K562 (cell line): ENCODE results near the gene PROK2.

Experiments
- ARHGAP35 ChIP-seq: fragments of 450-650 bp; IDR thresholded peaks from 2 replicates; pipeline ENCODE4 v1.6.1; 2018; ENCODE audit not compliant: partially characterized antibody
- EZH2 ChIP-seq: IDR thresholded peaks from 2 replicates; pipeline ENCODE4 v1.6.1; 2012; ENCODE audit warnings: low read depth, mild to moderate bottlenecking, inconsistent platforms, low read length, borderline replicate concordance
- FOXJ3 ChIP-seq: sonication (generic); formaldehyde crosslinking; IDR thresholded peaks from 2 replicates; pipeline ENCODE4 v1.4.0; 2020; ENCODE audit warnings: mild to moderate bottlenecking, missing genetic modification reagents
- FOXK2 ChIP-seq, 2 experiments: fragments of 450-650 bp; IDR thresholded peaks in 1 of 2; conservative IDR thresholded peaks in 1 of 2; 2 replicates each; pipeline ENCODE4 v1.6.1; 2016; ENCODE audit warnings: low read depth in 2 of 2, mild to moderate bottlenecking in 1 of 2
- POLR2AphosphoS5 ChIP-seq: IDR thresholded peaks from 2 replicates; pipeline ENCODE4 v1.6.1; 2011; ENCODE audit warnings: mild to moderate bottlenecking, low read depth, low read length, moderate library complexity; ENCODE audit not compliant: control insufficient read depth, insufficient read depth
- ZFP91 ChIP-seq: sonication (generic); formaldehyde crosslinking; IDR thresholded peaks from 2 replicates; pipeline ENCODE4 v1.8.0; 2022; ENCODE audit warnings: mild to moderate bottlenecking, missing genetic modification reagents
- TF ChIP-seq, protein P1 (sequence below): sonication (generic); formaldehyde crosslinking; IDR thresholded peaks from 2 replicates; pipeline ENCODE4 v1.8.1; 2023; ENCODE audit warnings: mild to moderate bottlenecking, missing genetic modification reagents

DNA sequence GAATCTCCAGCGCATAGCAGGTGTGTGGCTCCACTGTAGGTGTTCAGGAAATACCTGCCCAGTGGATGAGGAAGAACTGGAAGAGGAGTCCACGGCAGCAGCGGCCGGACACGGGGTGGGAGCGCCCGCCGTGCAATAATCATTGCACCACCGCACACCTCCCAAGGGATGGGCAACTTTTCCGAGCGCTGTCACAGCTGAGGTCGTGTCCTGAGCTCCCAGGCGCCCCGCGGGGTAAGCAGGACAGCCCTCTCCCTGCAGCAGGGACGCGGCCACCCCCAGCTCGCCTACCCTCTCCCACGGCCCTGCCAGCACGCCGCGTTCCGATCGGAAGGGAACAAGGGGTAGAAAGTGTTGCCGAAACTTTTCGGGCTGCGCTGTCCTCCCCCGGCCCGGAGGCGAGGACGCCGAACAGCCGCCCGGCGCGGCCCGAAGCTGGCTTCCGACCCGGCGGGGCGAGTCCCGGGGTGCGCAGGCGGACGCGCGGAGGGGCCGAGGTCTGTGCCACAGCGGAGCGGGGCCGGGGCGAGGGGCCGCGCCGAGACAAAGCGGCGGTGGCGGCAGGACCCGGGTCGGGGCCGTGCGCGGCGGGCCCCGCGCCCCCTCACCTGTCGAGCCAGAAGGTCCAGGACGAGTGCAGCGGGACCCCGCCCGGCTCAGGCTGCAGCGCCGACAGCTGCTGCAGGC, 60.2 kb downstream of the PROK2 start:
- TF ChIP-seq ARHGAP35 (no peak), FOXK2 (conservative IDR thresholded peaks at IDR 0.05 in 1 of 2, IDR thresholded peaks at IDR 0.05 in 1 of 2; ENCODE audit: low read depth in 2 of 2) (no peak), EZH2 (no peak), FOXJ3 (CRISPR knock-in tag) (no peak), ZFP91 (no peak), POLR2AphosphoS5 (no peak)
- TF ChIP-seq, protein P1, sequence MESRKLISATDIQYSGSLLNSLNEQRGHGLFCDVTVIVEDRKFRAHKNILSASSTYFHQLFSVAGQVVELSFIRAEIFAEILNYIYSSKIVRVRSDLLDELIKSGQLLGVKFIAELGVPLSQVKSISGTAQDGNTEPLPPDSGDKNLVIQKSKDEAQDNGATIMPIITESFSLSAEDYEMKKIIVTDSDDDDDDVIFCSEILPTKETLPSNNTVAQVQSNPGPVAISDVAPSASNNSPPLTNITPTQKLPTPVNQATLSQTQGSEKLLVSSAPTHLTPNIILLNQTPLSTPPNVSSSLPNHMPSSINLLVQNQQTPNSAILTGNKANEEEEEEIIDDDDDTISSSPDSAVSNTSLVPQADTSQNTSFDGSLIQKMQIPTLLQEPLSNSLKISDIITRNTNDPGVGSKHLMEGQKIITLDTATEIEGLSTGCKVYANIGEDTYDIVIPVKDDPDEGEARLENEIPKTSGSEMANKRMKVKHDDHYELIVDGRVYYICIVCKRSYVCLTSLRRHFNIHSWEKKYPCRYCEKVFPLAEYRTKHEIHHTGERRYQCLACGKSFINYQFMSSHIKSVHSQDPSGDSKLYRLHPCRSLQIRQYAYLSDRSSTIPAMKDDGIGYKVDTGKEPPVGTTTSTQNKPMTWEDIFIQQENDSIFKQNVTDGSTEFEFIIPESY = no peak
